Neuronal stem cell (in vitro differentiated cells): ENCODE measurements around the gene CCR7.
A peak's percentile ranks its signal among the peaks of the same experiment; 100 is the strongest.

ENCODE experiments used
- DNase-seq: peaks from one replicate; pipeline ENCODE4 v3.0.0-alpha.2; 2013; ENCODE audit warnings: low spot score
- H2AFZ ChIP-seq: one replicate; pipeline ENCODE4 v1.6.1; 2013; ENCODE audit warnings: mild to moderate bottlenecking, low read length, inconsistent platforms
- H2AK5ac ChIP-seq: 2 replicates; pipeline ENCODE4 v1.6.1; 2013; ENCODE audit warnings: low read depth, mild to moderate bottlenecking, inconsistent platforms, low read length, moderate library complexity, mixed read lengths
- H2BK120ac ChIP-seq: 2 replicates; pipeline ENCODE4 v1.6.1; 2013; ENCODE audit warnings: low read depth, mild to moderate bottlenecking, inconsistent platforms, low read length, moderate library complexity, mixed read lengths
- H2BK12ac ChIP-seq: one replicate; pipeline ENCODE4 v1.6.1; 2013; ENCODE audit warnings: low read length, inconsistent platforms
- H2BK15ac ChIP-seq: 2 replicates; pipeline ENCODE4 v1.6.1; 2013; ENCODE audit warnings: mild to moderate bottlenecking, low read length, inconsistent platforms, mixed read lengths
- H2BK5ac ChIP-seq: one replicate; pipeline ENCODE4 v1.6.1; 2013; ENCODE audit warnings: inconsistent platforms, mild to moderate bottlenecking, low read length, moderate library complexity
- H3K14ac ChIP-seq: one replicate; pipeline ENCODE4 v1.6.1; 2013; ENCODE audit warnings: low read length, inconsistent platforms
- H3K18ac ChIP-seq: 2 replicates; pipeline ENCODE4 v1.6.1; 2013; ENCODE audit warnings: low read length, inconsistent platforms
- H3K23ac ChIP-seq: 2 replicates; pipeline ENCODE4 v1.6.1; 2013; ENCODE audit warnings: low read depth, mild to moderate bottlenecking, mixed read lengths, low read length, inconsistent platforms; ENCODE audit not compliant: poor library complexity
- H3K27ac ChIP-seq: replicated peaks from 3 replicates; pipeline ENCODE4 v1.5.1; 2013; ENCODE audit warnings: low read length, inconsistent platforms
- H3K27me3 ChIP-seq, 3 experiments: 2 replicates each; pipeline ENCODE4 v1.6.1; 2013; ENCODE audit warnings: low read length in 3 of 3, mild to moderate bottlenecking in 2 of 3, inconsistent platforms in 1 of 3, low read depth in 1 of 3, mixed read lengths in 1 of 3, moderate library complexity in 1 of 3; ENCODE audit not compliant: control insufficient read depth in 3 of 3, insufficient read depth in 3 of 3
- H3K36me3 ChIP-seq, 2 donors: replicated peaks in 1 of 2; 2 replicates each; pipeline ENCODE4 v1.6.1; 2013; ENCODE audit warnings: low read length in 2 of 2; ENCODE audit not compliant: control insufficient read depth in 2 of 2, insufficient read depth in 2 of 2
- H3K4ac ChIP-seq: 2 replicates; pipeline ENCODE4 v1.6.1; 2013; ENCODE audit warnings: inconsistent platforms, mild to moderate bottlenecking, low read length, moderate library complexity
- H3K4me1 ChIP-seq, 2 donors: 1 replicate in 1 of 2; 2 replicates in 1 of 2; pipeline ENCODE4 v1.6.1; 2013; ENCODE audit warnings: low read length in 2 of 2, low read depth in 1 of 2; ENCODE audit not compliant: control insufficient read depth in 2 of 2, insufficient read depth in 1 of 2
- H3K4me2 ChIP-seq: one replicate; pipeline ENCODE4 v1.6.1; 2013; ENCODE audit warnings: mild to moderate bottlenecking, low read length, inconsistent platforms; ENCODE audit not compliant: insufficient read depth, poor library complexity, severe bottlenecking
- H3K4me3 ChIP-seq, 2 donors: 2 replicates each; pipeline ENCODE4 v1.5.1; 2013; ENCODE audit warnings: low read length in 2 of 2, mild to moderate bottlenecking in 2 of 2, inconsistent platforms in 1 of 2, moderate library complexity in 1 of 2
- H3K79me1 ChIP-seq: one replicate; pipeline ENCODE4 v1.6.1; 2013; ENCODE audit warnings: low read depth, mild to moderate bottlenecking, inconsistent platforms, low read length, moderate library complexity
- H3K9ac ChIP-seq: one replicate; pipeline ENCODE4 v1.6.1; 2013; ENCODE audit warnings: mild to moderate bottlenecking, low read depth, low read length, inconsistent platforms; ENCODE audit not compliant: poor library complexity
- H3K9me3 ChIP-seq, 2 donors: replicated peaks in 1 of 2; 2 replicates each; pipeline versions ENCODE3 to v1.6.1; 2013; ENCODE audit warnings: low read length in 2 of 2, mild to moderate bottlenecking in 2 of 2, inconsistent platforms in 1 of 2, low read depth in 1 of 2, mixed read lengths in 1 of 2, moderate library complexity in 1 of 2; ENCODE audit not compliant: control insufficient read depth in 2 of 2, insufficient read depth in 1 of 2
- H4K8ac ChIP-seq: one replicate; pipeline ENCODE4 v1.6.1; 2013; ENCODE audit warnings: low read depth, mild to moderate bottlenecking, inconsistent platforms, low read length, moderate library complexity
- H4K91ac ChIP-seq: one replicate; pipeline ENCODE4 v1.6.1; 2013; ENCODE audit warnings: low read length, low read depth, mild to moderate bottlenecking, inconsistent platforms; ENCODE audit not compliant: poor library complexity
- WGBS, 2 donors: extraction: QIAGEN DNeasy Blood & Tissue Kit; methylation state at CpG; one replicate each; pipeline ENCODE4 v1.1.7; 2013; ENCODE audit warnings: missing lambda C conversion rate in 2 of 2, mixed read lengths in 1 of 2; ENCODE audit not compliant: insufficient read length in 2 of 2, insufficient replicate concordance in 1 of 2; ENCODE audit errors: extremely low coverage in 2 of 2; 5-methylcytosine and 5-hydroxymethylcytosine counted together

The CCR7 gene

DNA sequence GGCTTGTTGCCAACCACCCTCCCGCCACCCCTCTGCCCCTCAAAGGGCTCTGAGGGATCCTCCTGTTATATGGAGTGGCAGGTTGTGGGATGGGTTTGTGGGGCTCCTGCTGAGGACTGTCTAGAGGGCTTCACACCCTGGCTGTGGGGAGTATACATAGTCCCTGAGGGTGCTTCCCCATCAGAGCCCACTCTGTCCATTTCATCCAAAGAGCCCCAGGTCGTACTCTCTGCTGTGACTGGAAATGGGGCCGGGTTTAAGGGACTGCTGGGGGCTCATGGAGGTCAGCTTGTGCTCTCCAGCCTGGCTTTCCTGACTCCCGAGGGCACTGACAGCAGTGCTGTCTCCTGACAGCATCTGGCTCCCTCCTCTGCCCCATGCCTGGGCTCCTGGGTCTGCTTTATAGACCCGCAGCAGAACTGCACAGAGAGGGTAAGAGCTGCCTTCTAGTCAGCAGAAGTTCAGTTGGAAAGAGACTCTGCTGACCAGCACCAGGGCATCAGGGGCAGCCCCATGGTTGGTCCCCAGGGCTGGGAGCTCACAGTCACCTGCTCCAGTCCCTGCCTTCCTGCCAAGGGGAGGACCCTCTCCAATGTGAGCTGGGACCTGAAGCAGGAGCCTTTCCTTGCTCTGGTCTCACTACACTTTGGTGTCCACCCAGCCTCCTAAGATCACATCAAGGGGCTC lies 46.0 kb downstream of the CCR7 start:
- no peak overlapping the region for H3K9ac ChIP-seq
- H3K23ac ChIP-seq = no peak overlapping the region
- no peaks in the 10 kb centered on the region for H3K36me3 ChIP-seq
- no peaks in the 10 kb centered on the region for H3K79me1 ChIP-seq
- H3K4me1 ChIP-seq = no peaks in the 10 kb centered on the region
- no peak overlapping the region for H3K4me3 ChIP-seq
- peak overlapping the region; percentile 19 for H2AK5ac ChIP-seq
- no peak overlapping the region for H2BK120ac ChIP-seq
- H2BK15ac ChIP-seq = no peak overlapping the region
- no peak for DNase-seq
- no peak overlapping the region for H3K4me2 ChIP-seq
- no peak overlapping the region for H3K27ac ChIP-seq
- H2BK12ac ChIP-seq = no peak overlapping the region
- no peak overlapping the region for H2BK5ac ChIP-seq
- no peak overlapping the region for H2AFZ ChIP-seq
- H3K4ac ChIP-seq = no peak overlapping the region
- H3K14ac ChIP-seq = no peak overlapping the region
- H3K27me3 ChIP-seq = peaks cover 0 to 33% (median 0%) of the 10 kb centered on the region in 3 experiments
- no peak overlapping the region for H4K8ac ChIP-seq
- no peak overlapping the region for H4K91ac ChIP-seq
- H3K9me3 ChIP-seq = peaks cover 0 to 1% of the 10 kb centered on the region in 2 donors
- H3K18ac ChIP-seq = peak overlapping the region; percentile 52
- no CpG with 5 or more reads among the region's 5 CpGs for whole genome bisulfite sequencing, 2 donors

- H3K23ac ChIP-seq = no peak overlapping the region
- H2BK12ac ChIP-seq = no peak overlapping the region
- no peak overlapping the region for H3K9ac ChIP-seq
- no peak overlapping the region for H4K91ac ChIP-seq
- H3K27me3 ChIP-seq = peaks cover 0 to 33% (median 0%) of the 10 kb centered on the region in 3 experiments
- no peaks in the 10 kb centered on the region for H3K36me3 ChIP-seq
- DNase-seq = no peak
- H2BK120ac ChIP-seq = no peak overlapping the region
- no peak overlapping the region for H3K4ac ChIP-seq
- no peaks in the 10 kb centered on the region for H3K4me1 ChIP-seq
- no peaks in the 10 kb centered on the region for H3K79me1 ChIP-seq
- peak overlapping the region; percentile 3 for H3K18ac ChIP-seq
- peak overlapping the region; percentile 19 for H2AK5ac ChIP-seq
- no peak overlapping the region for H3K4me3 ChIP-seq
- H3K14ac ChIP-seq = no peak overlapping the region
- no peak overlapping the region for H2AFZ ChIP-seq
- H2BK5ac ChIP-seq = no peak overlapping the region
- WGBS, 2 donors = no CpG with 5 or more reads among the region's 5 CpGs
- H3K27ac ChIP-seq = no peak overlapping the region
- H3K4me2 ChIP-seq = no peak overlapping the region
- H3K9me3 ChIP-seq = peaks cover 0 to 1% of the 10 kb centered on the region in 2 donors
- no peak overlapping the region for H2BK15ac ChIP-seq
- no peak overlapping the region for H4K8ac ChIP-seq
These were observed 46.7 kb downstream of the CCR7 start for GRCh38 chr17:40518401-40519088.

DNA sequence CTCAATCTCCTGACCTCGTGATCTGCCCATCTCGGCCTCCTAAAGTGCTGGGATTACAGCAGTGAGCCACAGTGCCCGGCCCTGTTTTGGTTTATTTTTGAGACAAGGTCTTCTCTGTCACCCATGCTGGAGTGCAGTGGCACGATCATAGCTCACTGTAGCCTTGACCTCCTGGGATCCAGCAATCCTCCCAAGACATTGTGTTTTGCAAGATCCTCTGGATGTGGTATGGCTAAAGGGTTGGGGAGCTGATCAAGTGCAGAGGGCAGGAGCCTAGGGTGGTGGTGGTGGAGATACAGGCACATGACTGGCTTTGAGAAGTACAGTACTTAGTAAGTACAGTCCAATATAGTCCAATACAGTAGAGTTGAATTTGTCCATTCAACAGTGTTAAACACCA lies 47.3 kb downstream of the CCR7 start:
- Histone ChIP-seq H3K23ac (no peak overlapping the region), H4K91ac (no peak overlapping the region), H2AK5ac (no peak overlapping the region), H3K9ac (no peak overlapping the region), H3K79me1 (no peaks in the 10 kb centered on the region), H3K4ac (no peak overlapping the region), H2BK5ac (no peak overlapping the region), H2BK15ac (no peak overlapping the region), H3K4me2 (no peak overlapping the region), H3K27ac (no peak overlapping the region), H3K4me3 (no peak overlapping the region), H2BK120ac (no peak overlapping the region), H3K36me3 (no peaks in the 10 kb centered on the region), H3K27me3 (peaks cover 0 to 33% (median 0%) of the 10 kb centered on the region in 3 experiments), H2AFZ (no peak overlapping the region), H3K9me3 (peaks cover 0 to 1% of the 10 kb centered on the region in 2 donors), H3K4me1 (no peaks in the 10 kb centered on the region), H3K18ac (no peak overlapping the region), H2BK12ac (no peak overlapping the region), H4K8ac (no peak overlapping the region), H3K14ac (no peak overlapping the region)
- no CpG with 5 or more reads among the region's 4 CpGs for WGBS, 2 donors
- DNase-seq = no peak

DNA sequence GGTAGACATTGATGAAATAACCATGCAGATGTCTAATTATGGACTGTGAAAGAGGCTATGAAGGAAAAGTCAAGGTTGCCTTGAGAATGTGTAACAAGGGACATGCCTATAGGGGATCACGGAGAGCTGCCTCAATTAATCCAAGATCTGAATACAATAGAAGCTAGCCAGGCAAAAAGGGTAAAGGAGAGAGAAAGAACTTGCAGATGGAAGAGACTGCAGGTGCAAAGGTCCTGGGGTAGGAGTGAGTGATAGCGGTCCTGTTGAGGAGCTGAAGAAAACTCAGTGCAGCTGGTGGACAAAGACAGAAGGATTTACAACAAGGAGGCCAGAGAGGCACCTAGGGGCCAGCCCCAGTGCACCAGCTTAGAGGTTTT lies 48.0 kb downstream of the CCR7 start:
- no peak overlapping the region for H3K23ac ChIP-seq
- no peak overlapping the region for H3K14ac ChIP-seq
- H2BK120ac ChIP-seq = no peak overlapping the region
- no peak overlapping the region for H4K91ac ChIP-seq
- no peak for DNase-seq
- no peak overlapping the region for H2BK15ac ChIP-seq
- H4K8ac ChIP-seq = no peak overlapping the region
- no peak overlapping the region for H3K4me2 ChIP-seq
- H2BK5ac ChIP-seq = no peak overlapping the region
- no peaks in the 10 kb centered on the region for H3K79me1 ChIP-seq
- no peaks in the 10 kb centered on the region for H3K4me1 ChIP-seq
- H3K36me3 ChIP-seq = no peaks in the 10 kb centered on the region
- H3K18ac ChIP-seq = no peak overlapping the region
- H3K4me3 ChIP-seq = no peak overlapping the region
- H2BK12ac ChIP-seq = no peak overlapping the region
- H2AFZ ChIP-seq = no peak overlapping the region
- no peak overlapping the region for H3K4ac ChIP-seq
- H3K27ac ChIP-seq = no peak overlapping the region
- H3K27me3 ChIP-seq = peaks cover 0 to 31% (median 0%) of the 10 kb centered on the region in 3 experiments
- no CpG with 5 or more reads among the region's 2 CpGs for WGBS, 2 donors
- no peak overlapping the region for H3K9ac ChIP-seq
- H3K9me3 ChIP-seq = no peaks in the 10 kb centered on the region
- peak overlapping the region; percentile 86 for H2AK5ac ChIP-seq
